WTC11 (cell line): ENCODE measurements around the gene TBC1D1. TPM values are rescaled to one million over a fixed set of nuclear protein-coding genes. Genes with fewer than 3 reads are reported as not detected.

ENCODE experiments used
- ATAC-seq: fragments of 200-7000 bp; cut with Tn5 transposase; 2 replicates; pipeline ENCODE4 v1.10.0; 2021; ENCODE audit warnings: mild to moderate bottlenecking, moderate library complexity
- CTCF ChIA-PET: fragments of 300-600 bp; sonication (Branson Sonifier 250); formaldehyde crosslinking; loops from one replicate; lab custom pipeline; 2021; ENCODE audit warnings: antibody characterized with exemption; lab: Charles Lee
- POLR2A ChIA-PET: fragments of 350-600 bp; sonication (Branson Sonifier 250); formaldehyde crosslinking; loops from one replicate; lab custom pipeline; 2021; ENCODE audit warnings: antibody characterized with exemption; lab: Charles Lee
- DNase-seq: peaks from one replicate; pipeline ENCODE4 v3.0.0; 2021; ENCODE audit warnings: low spot score
- H3K27ac Mint-ChIP-seq: 2 replicates; pipeline ENCODE4 v1.8.0; 2021; ENCODE audit warnings: mixed read lengths
- H3K27me3 Mint-ChIP-seq: 2 replicates; pipeline ENCODE4 v1.8.0; 2021; ENCODE audit warnings: low read depth, mild to moderate bottlenecking, moderate library complexity, mixed read lengths
- H3K36me3 Mint-ChIP-seq: 2 replicates; pipeline ENCODE4 v1.8.0; 2021; ENCODE audit warnings: mixed read lengths
- H3K4me1 Mint-ChIP-seq: 2 replicates; pipeline ENCODE4 v1.8.0; 2022; ENCODE audit warnings: mixed read lengths
- H3K4me3 Mint-ChIP-seq: 2 replicates; pipeline ENCODE4 v1.8.0; 2021; ENCODE audit warnings: mild to moderate bottlenecking, moderate library complexity, mixed read lengths
- H3K9me3 Mint-ChIP-seq: 2 replicates; pipeline ENCODE4 v1.8.0; 2021; ENCODE audit warnings: mixed read lengths
- AFF4 ChIP-seq: sonication (generic); formaldehyde crosslinking; IDR thresholded peaks from 2 replicates; pipeline ENCODE4 v1.8.1; 2023; ENCODE audit warnings: mild to moderate bottlenecking, missing genetic modification reagents, borderline replicate concordance
- ATF1 ChIP-seq: sonication (generic); formaldehyde crosslinking; IDR thresholded peaks from 2 replicates; pipeline ENCODE4 v1.8.1; 2023; ENCODE audit warnings: mild to moderate bottlenecking, moderate library complexity, missing genetic modification reagents
- CBFB ChIP-seq: sonication (generic); formaldehyde crosslinking; IDR thresholded peaks from 2 replicates; pipeline ENCODE4 v1.8.1; 2022; ENCODE audit warnings: mild to moderate bottlenecking, low read depth, missing genetic modification reagents
- CREM ChIP-seq: sonication (generic); formaldehyde crosslinking; IDR thresholded peaks from 2 replicates; pipeline ENCODE4 v1.8.1; 2022; ENCODE audit warnings: mild to moderate bottlenecking, missing genetic modification reagents, moderate library complexity
- ELF4 ChIP-seq: sonication (generic); formaldehyde crosslinking; IDR thresholded peaks from 2 replicates; pipeline ENCODE4 v1.8.1; 2022; ENCODE audit warnings: low read depth, mild to moderate bottlenecking, moderate library complexity, missing genetic modification reagents
- FOXJ3 ChIP-seq: sonication (generic); formaldehyde crosslinking; IDR thresholded peaks from 2 replicates; pipeline ENCODE4 v1.9.0; 2021; ENCODE audit warnings: missing genetic modification reagents, mild to moderate bottlenecking, borderline replicate concordance
- MXD4 ChIP-seq: fragments of 250-450 bp; sonication (Bioruptor Pico); IDR thresholded peaks from 2 replicates; pipeline ENCODE4 v1.8.0; 2021; ENCODE audit warnings: mild to moderate bottlenecking, moderate library complexity, borderline replicate concordance
- NR2C2 ChIP-seq: sonication (generic); formaldehyde crosslinking; IDR thresholded peaks from 2 replicates; pipeline ENCODE4 v1.8.0; 2022; ENCODE audit warnings: mild to moderate bottlenecking, missing genetic modification reagents
- RORB ChIP-seq: fragments of 250-450 bp; sonication (Bioruptor Pico); IDR thresholded peaks from 2 replicates; pipeline ENCODE4 v1.9.0; 2021; ENCODE audit warnings: mild to moderate bottlenecking
- SMAD4 ChIP-seq: sonication (generic); formaldehyde crosslinking; IDR thresholded peaks from 2 replicates; pipeline ENCODE4 v1.8.0; 2022; ENCODE audit warnings: mild to moderate bottlenecking, missing genetic modification reagents
- STAT6 ChIP-seq: sonication (generic); formaldehyde crosslinking; conservative IDR thresholded peaks from 2 replicates; pipeline ENCODE4 v1.8.1; 2023; ENCODE audit warnings: mild to moderate bottlenecking, low read depth, missing genetic modification reagents, moderate library complexity
- TEAD1 ChIP-seq: sonication (generic); formaldehyde crosslinking; IDR thresholded peaks from 2 replicates; pipeline ENCODE4 v1.8.0; 2022; ENCODE audit warnings: mild to moderate bottlenecking, missing genetic modification reagents
- TEAD4 ChIP-seq: sonication (generic); formaldehyde crosslinking; IDR thresholded peaks from 2 replicates; pipeline ENCODE4 v1.8.0; 2022; ENCODE audit warnings: mild to moderate bottlenecking, missing genetic modification reagents
- USF1 ChIP-seq: sonication (generic); formaldehyde crosslinking; IDR thresholded peaks from 2 replicates; pipeline ENCODE4 v1.8.0; 2022; ENCODE audit warnings: mild to moderate bottlenecking, missing genetic modification reagents
- ZNF121 ChIP-seq: sonication (generic); formaldehyde crosslinking; IDR thresholded peaks from 2 replicates; pipeline ENCODE4 v1.8.0; 2023; ENCODE audit warnings: missing genetic modification reagents
- ZNF317 ChIP-seq: sonication (generic); formaldehyde crosslinking; IDR thresholded peaks from 2 replicates; pipeline ENCODE4 v1.8.1; 2023; ENCODE audit warnings: low read depth, mild to moderate bottlenecking, moderate library complexity, missing genetic modification reagents, borderline replicate concordance
- ZNF396 ChIP-seq: fragments of 250-450 bp; sonication (Bioruptor Pico); IDR thresholded peaks from 2 replicates; pipeline ENCODE4 v1.8.0; 2021; ENCODE audit warnings: mild to moderate bottlenecking, moderate library complexity, borderline replicate concordance
- ZNF425 ChIP-seq: fragments of 250-450 bp; sonication (Bioruptor Pico); conservative IDR thresholded peaks from 2 replicates; pipeline ENCODE4 v1.9.0; 2021; ENCODE audit warnings: mild to moderate bottlenecking
- total RNA-seq: library from RNA; stranded (reverse); gene quantifications from 3 replicates; pipeline ENCODE4 v1.2.3, GENCODE V29; 2021
- TF ChIP-seq, protein P1 (sequence below): sonication (generic); formaldehyde crosslinking; IDR thresholded peaks from 2 replicates; pipeline ENCODE4 v1.8.1; 2022; ENCODE audit warnings: missing genetic modification reagents, borderline replicate concordance
- TF ChIP-seq, protein P2 (sequence below): sonication (generic); formaldehyde crosslinking; IDR thresholded peaks from 2 replicates; pipeline ENCODE4 v1.8.0; 2023; ENCODE audit warnings: missing genetic modification reagents

TBC1D1 gene
- total RNA-seq, 1 experiment from 2014 or later: 134 TPM

DNA sequence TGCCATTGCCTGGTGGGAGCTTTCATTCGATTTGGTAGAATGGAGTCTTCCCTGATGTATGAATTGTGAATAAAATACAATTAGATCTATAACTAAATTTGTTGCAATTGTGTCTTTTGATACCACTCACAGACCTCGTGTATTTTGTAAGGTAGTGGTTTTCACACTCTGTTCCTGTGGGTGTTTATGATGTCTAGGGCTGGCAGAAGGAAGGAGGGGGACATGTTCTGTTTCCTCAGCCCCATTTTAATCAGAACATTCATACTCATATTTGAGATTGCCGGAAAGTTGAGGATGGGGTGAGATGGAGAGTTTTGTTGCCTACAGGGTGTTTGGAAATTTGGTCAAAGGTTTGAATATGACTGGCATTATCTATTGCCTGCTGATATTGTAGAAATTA lies 112.2 kb downstream of the TBC1D1 start:
- Mint-ChIP-seq H3K9me3 (no peaks in the 10 kb centered on the region), H3K4me3 (no peak overlapping the region), H3K36me3 (no peaks in the 10 kb centered on the region), H3K4me1 (peaks cover 73% of the 10 kb centered on the region), H3K27ac (peak overlapping the region; percentile 70), H3K27me3 (no peaks in the 10 kb centered on the region)
- TF ChIP-seq TEAD1 (no peak), STAT6 (CRISPR knock-in tag) (no peak), CREM (CRISPR knock-in tag) (no peak), ZNF317 (CRISPR knock-in tag) (no peak), FOXJ3 (CRISPR knock-in tag) (no peak)
- ChIA-PET CTCF (interaction anchor here (1.3 kb wide), 1 partner anchor 25 kb away, joined by 3 read pairs; no protein-coding TSS in a partner anchor), POLR2A (interaction anchor here (1.0 kb wide), 2 partner anchors 12 to 15 kb away, joined by 3 to 4 read pairs; no protein-coding TSS in a partner anchor)
- DNase-seq (no peak), ATAC-seq (no peak)

- no peak for DNase-seq
- no peak for ATAC-seq
- peak overlapping the region; percentile 70; the same call in 1 of the 2 replicates for H3K27ac Mint-ChIP-seq
- H3K27me3 Mint-ChIP-seq: no peaks in the 10 kb centered on the region
- H3K36me3 Mint-ChIP-seq: no peaks in the 10 kb centered on the region
- ChIA-PET POLR2A (interaction anchor here (1.0 kb wide), 1 partner anchor 15 kb away, joined by 3 read pairs; no protein-coding TSS in a partner anchor), CTCF (interaction anchor here (1.3 kb wide), 1 partner anchor 25 kb away, joined by 3 read pairs; no protein-coding TSS in a partner anchor)
- H3K9me3 Mint-ChIP-seq: no peaks in the 10 kb centered on the region
- no peak overlapping the region for H3K4me3 Mint-ChIP-seq
- TF ChIP-seq USF1 (CRISPR knock-in tag) (no peak), ZNF121 (peak; percentile 83), ZNF396 (CRISPR knock-in tag) (no peak), TEAD4 (CRISPR knock-in tag) (no peak)
- H3K4me1 Mint-ChIP-seq: peaks cover 73% of the 10 kb centered on the region
Measured at GRCh38 chr4:38003628-38004027, 112.7 kb downstream of the TBC1D1 start.

- H3K4me1 Mint-ChIP-seq: peaks cover 73% of the 10 kb centered on the region
- no peaks in the 10 kb centered on the region for H3K36me3 Mint-ChIP-seq
- H3K27ac Mint-ChIP-seq: peak overlapping the region; percentile 10; the same call in 1 of the 2 replicates
- POLR2A ChIA-PET: interaction anchor here (1.0 kb wide), 1 partner anchor 16 kb away, joined by 3 read pairs; no protein-coding TSS in a partner anchor
- no peaks in the 10 kb centered on the region for H3K9me3 Mint-ChIP-seq
- ATAC-seq (no peak), DNase-seq (no peak)
- no peaks in the 10 kb centered on the region for H3K27me3 Mint-ChIP-seq
- no peak overlapping the region for H3K4me3 Mint-ChIP-seq
- CTCF ChIA-PET: interaction anchor here (1.3 kb wide), 1 partner anchor 25 kb away, joined by 3 read pairs; no protein-coding TSS in a partner anchor
- no peak for TF ChIP-seq ZNF425 (CRISPR knock-in tag)
- no peak for TF ChIP-seq TEAD1
- TF ChIP-seq CBFB (CRISPR knock-in tag): no peak
- TF ChIP-seq ELF4 (CRISPR knock-in tag): no peak
- no peak for TF ChIP-seq SMAD4 (CRISPR knock-in tag)
- no peak for TF ChIP-seq AFF4 (CRISPR knock-in tag)
- TF ChIP-seq, protein P1, sequence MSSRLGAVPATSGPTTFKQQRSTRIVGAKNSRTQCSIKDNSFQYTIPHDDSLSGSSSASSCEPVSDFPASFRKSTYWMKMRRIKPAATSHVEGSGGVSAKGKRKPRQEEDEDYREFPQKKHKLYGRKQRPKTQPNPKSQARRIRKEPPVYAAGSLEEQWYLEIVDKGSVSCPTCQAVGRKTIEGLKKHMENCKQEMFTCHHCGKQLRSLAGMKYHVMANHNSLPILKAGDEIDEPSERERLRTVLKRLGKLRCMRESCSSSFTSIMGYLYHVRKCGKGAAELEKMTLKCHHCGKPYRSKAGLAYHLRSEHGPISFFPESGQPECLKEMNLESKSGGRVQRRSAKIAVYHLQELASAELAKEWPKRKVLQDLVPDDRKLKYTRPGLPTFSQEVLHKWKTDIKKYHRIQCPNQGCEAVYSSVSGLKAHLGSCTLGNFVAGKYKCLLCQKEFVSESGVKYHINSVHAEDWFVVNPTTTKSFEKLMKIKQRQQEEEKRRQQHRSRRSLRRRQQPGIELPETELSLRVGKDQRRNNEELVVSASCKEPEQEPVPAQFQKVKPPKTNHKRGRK (CRISPR knock-in tag): no peak
- TF ChIP-seq RORB: no peak
- TF ChIP-seq NR2C2: no peak
- TF ChIP-seq MXD4 (CRISPR knock-in tag): no peak
- TF ChIP-seq, protein P2, sequence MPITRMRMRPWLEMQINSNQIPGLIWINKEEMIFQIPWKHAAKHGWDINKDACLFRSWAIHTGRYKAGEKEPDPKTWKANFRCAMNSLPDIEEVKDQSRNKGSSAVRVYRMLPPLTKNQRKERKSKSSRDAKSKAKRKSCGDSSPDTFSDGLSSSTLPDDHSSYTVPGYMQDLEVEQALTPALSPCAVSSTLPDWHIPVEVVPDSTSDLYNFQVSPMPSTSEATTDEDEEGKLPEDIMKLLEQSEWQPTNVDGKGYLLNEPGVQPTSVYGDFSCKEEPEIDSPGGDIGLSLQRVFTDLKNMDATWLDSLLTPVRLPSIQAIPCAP (CRISPR knock-in tag): no peak
- TF ChIP-seq ATF1: no peak
Measured at GRCh38 chr4:38004062-38004461, 113.2 kb downstream of the TBC1D1 start.
